GM23248 (cell line): Measurements from ENCODE around the gene CNN3. TPM values are rescaled to one million over a fixed set of nuclear protein-coding genes. Genes with fewer than 3 reads are reported as not detected.
A peak's percentile ranks its signal among the peaks of the same experiment; 100 is the strongest.

ENCODE experiments used
- DNase-seq: peaks from one replicate; pipeline ENCODE4 v3.0.0-alpha.2; 2015
- H2AFZ ChIP-seq: fragments of 200-600 bp; sonication (generic); 2 replicates; pipeline ENCODE4 v1.6.1; 2016; ENCODE audit warnings: antibody characterized with exemption
- H3F3A ChIP-seq: fragments of 200-600 bp; sonication (generic); 2 replicates; pipeline ENCODE4 v1.6.1; 2016; ENCODE audit warnings: mild to moderate bottlenecking, antibody characterized with exemption, mixed run types; ENCODE audit not compliant: insufficient read depth
- H3K27ac ChIP-seq: fragments of 200-600 bp; sonication (generic); 2 replicates; pipeline ENCODE4 v1.5.1; 2016; ENCODE audit warnings: mild to moderate bottlenecking
- H3K27me3 ChIP-seq: fragments of 200-600 bp; sonication (generic); replicated peaks from 2 replicates; pipeline ENCODE4 v1.6.1; 2016; ENCODE audit warnings: mild to moderate bottlenecking; ENCODE audit not compliant: insufficient read depth
- H3K36me3 ChIP-seq: fragments of 200-600 bp; sonication (generic); 2 replicates; pipeline ENCODE4 v1.6.1; 2016; ENCODE audit warnings: low read depth, mild to moderate bottlenecking
- H3K4me1 ChIP-seq: fragments of 200-600 bp; sonication (generic); 2 replicates; pipeline ENCODE4 v1.6.1; 2016; ENCODE audit warnings: mild to moderate bottlenecking; ENCODE audit not compliant: insufficient read depth
- H3K4me2 ChIP-seq: fragments of 200-600 bp; sonication (generic); one replicate; pipeline ENCODE4 v1.6.1; 2016; ENCODE audit warnings: mild to moderate bottlenecking; ENCODE audit not compliant: unreplicated experiment
- H3K4me3 ChIP-seq: fragments of 200-600 bp; sonication (generic); 2 replicates; pipeline ENCODE4 v1.5.1; 2016; ENCODE audit warnings: mild to moderate bottlenecking
- H3K79me2 ChIP-seq: fragments of 200-600 bp; sonication (generic); 2 replicates; pipeline ENCODE4 v1.6.1; 2016; ENCODE audit warnings: mild to moderate bottlenecking; ENCODE audit not compliant: insufficient read depth
- H3K9ac ChIP-seq: fragments of 200-600 bp; sonication (generic); 2 replicates; pipeline ENCODE4 v1.6.1; 2016; ENCODE audit warnings: mild to moderate bottlenecking
- H3K9me2 ChIP-seq: fragments of 200-600 bp; sonication (generic); 2 replicates; pipeline ENCODE4 v1.6.1; 2016; ENCODE audit warnings: mixed run types, mild to moderate bottlenecking, moderate library complexity; ENCODE audit not compliant: insufficient read depth
- H3K9me3 ChIP-seq: fragments of 200-600 bp; sonication (generic); one replicate; pipeline ENCODE4 v1.6.1; 2017; ENCODE audit warnings: low read depth
- H4K20me1 ChIP-seq: fragments of 200-600 bp; sonication (generic); 2 replicates; pipeline ENCODE4 v1.6.0; 2016; ENCODE audit not compliant: insufficient read depth
- EZH2 ChIP-seq: fragments of 200-600 bp; sonication (generic); IDR thresholded peaks from 2 replicates; pipeline ENCODE4 v1.6.1; 2018; ENCODE audit warnings: antibody characterized with exemption, mild to moderate bottlenecking; ENCODE audit not compliant: insufficient read depth, poor library complexity, severe bottlenecking
- EZH2phosphoT487 ChIP-seq: fragments of 200-600 bp; sonication (generic); IDR thresholded peaks from 2 replicates; pipeline ENCODE4 v1.6.1; 2018; ENCODE audit warnings: antibody characterized with exemption, moderate library complexity, mild to moderate bottlenecking, low read depth; ENCODE audit not compliant: insufficient read depth
- WGBS, 2 experiments: methylation state at CpG; one replicate each; pipeline ENCODE4 v1.1.6; 2015 to 2017; ENCODE audit warnings: low lambda C conversion rate in 2 of 2, low coverage in 1 of 2; ENCODE audit errors: missing lambda C conversion rate in 2 of 2; 5-methylcytosine and 5-hydroxymethylcytosine counted together
- in situ Hi-C: fragments of 300-500 bp; cut with MboI; formaldehyde crosslinking; loops from 2 replicates; pipeline ENCODE4 v1.15.0; 2020
- polyA plus RNA-seq: library from polyadenylated mRNA; unstranded; fragments of >200 nt; fragmentation: Nextera tagmentation; extraction: Ambion mirVana; gene quantifications from 2 replicates; pipeline ENCODE4 v1.2.1, GENCODE V29; 2016
- total RNA-seq: library from RNA; depleted of rRNA; stranded (reverse); fragments of >200 nt; shearing (Covaris generic); gene quantifications from 2 replicates; pipeline ENCODE4 v1.2.3, GENCODE V29; 2014

CNN3 gene
- total and polyA plus RNA-seq, 2 experiments from 2014 or later = 213 to 359 TPM

GRCh38 chr1:94928293-94928939 lies 1.5 kb upstream of the CNN3 start:
- Histone ChIP-seq H3K4me1 (peaks cover 13% of the 10 kb centered on the region), H3K4me2 (no peak overlapping the region), H4K20me1 (no peaks in the 10 kb centered on the region), H3K9me3 (no peaks in the 10 kb centered on the region), H3K4me3 (no peak overlapping the region), H3K9ac (no peak overlapping the region), H3K27me3 (no peaks in the 10 kb centered on the region), H3K27ac (no peak overlapping the region), H3K79me2 (peaks cover 29% of the 10 kb centered on the region), H3K9me2 (no peaks in the 10 kb centered on the region), H2AFZ (peak overlapping the region; percentile 80), H3K36me3 (no peaks in the 10 kb centered on the region), H3F3A (peaks cover 39% of the 10 kb centered on the region)
- in situ Hi-C loops = no loop called here
- TF ChIP-seq EZH2phosphoT487 (no peak), EZH2 (no peak)
- no peak for DNase-seq
- 47 to 50% methylated on average over 7 of the region's 7 CpGs for WGBS, 2 experiments

GRCh38 chr1:94927405-94928175 lies 680 bp upstream of the CNN3 start:
- TF ChIP-seq EZH2phosphoT487 (no peak), EZH2 (no peak)
- H3K9me3 ChIP-seq = no peaks in the 10 kb centered on the region
- H3F3A ChIP-seq = peaks cover 46% of the 10 kb centered on the region
- 12 to 14% methylated on average over 33 to 40 of the region's 40 CpGs for WGBS, 2 experiments
- in situ Hi-C loops = no loop called here
- H3K27me3 ChIP-seq = no peaks in the 10 kb centered on the region
- H2AFZ ChIP-seq = peak overlapping the region; percentile 80
- peaks cover 21% of the 10 kb centered on the region for H3K4me1 ChIP-seq
- H3K4me2 ChIP-seq = peak overlapping the region; percentile 58
- peak overlapping the region; percentile 89 for H3K9ac ChIP-seq
- no peaks in the 10 kb centered on the region for H4K20me1 ChIP-seq
- H3K79me2 ChIP-seq = peaks cover 37% of the 10 kb centered on the region
- H3K4me3 ChIP-seq = peak overlapping the region; percentile 95
- no peaks in the 10 kb centered on the region for H3K36me3 ChIP-seq
- DNase-seq = peak; percentile 61
- peak overlapping the region; percentile 35 for H3K27ac ChIP-seq
- H3K9me2 ChIP-seq = no peaks in the 10 kb centered on the region

GRCh38 chr1:94926126-94926914 lies 590 bp downstream of the CNN3 start:
- no peak for TF ChIP-seq EZH2phosphoT487
- TF ChIP-seq EZH2 = no peak
- H3K79me2 ChIP-seq = peaks cover 50% of the 10 kb centered on the region
- WGBS, 2 experiments = 1 to 2% methylated on average over 48 to 59 of the region's 78 CpGs
- peaks cover 34% of the 10 kb centered on the region for H3K4me1 ChIP-seq
- H3K4me3 ChIP-seq = peak overlapping the region; percentile 95
- peak; percentile 80 for DNase-seq
- H2AFZ ChIP-seq = peak overlapping the region; percentile 80
- H4K20me1 ChIP-seq = no peaks in the 10 kb centered on the region
- H3K27me3 ChIP-seq = no peaks in the 10 kb centered on the region
- no peaks in the 10 kb centered on the region for H3K9me2 ChIP-seq
- H3K27ac ChIP-seq = peak overlapping the region; percentile 82
- H3K36me3 ChIP-seq = no peaks in the 10 kb centered on the region
- H3K9me3 ChIP-seq = no peaks in the 10 kb centered on the region
- peak overlapping the region; percentile 89 for H3K9ac ChIP-seq
- peak overlapping the region; percentile 90 for H3K4me2 ChIP-seq
- peaks cover 56% of the 10 kb centered on the region for H3F3A ChIP-seq
- in situ Hi-C loops = no loop called here

- Histone ChIP-seq H4K20me1 (no peaks in the 10 kb centered on the region), H3K9me2 (no peaks in the 10 kb centered on the region), H3F3A (peaks cover 58% of the 10 kb centered on the region), H3K27ac (peak overlapping the region; percentile 82), H3K4me3 (peak overlapping the region; percentile 95), H3K79me2 (peaks cover 56% of the 10 kb centered on the region), H3K27me3 (no peaks in the 10 kb centered on the region), H3K4me1 (peaks cover 38% of the 10 kb centered on the region), H2AFZ (peak overlapping the region; percentile 80), H3K36me3 (no peaks in the 10 kb centered on the region), H3K9me3 (no peaks in the 10 kb centered on the region), H3K4me2 (peak overlapping the region; percentile 90), H3K9ac (peak overlapping the region; percentile 89)
- peak; percentile 86 for DNase-seq
- in situ Hi-C loops = no loop called here
- no peak for TF ChIP-seq EZH2phosphoT487
- no peak for TF ChIP-seq EZH2
- WGBS, 2 experiments = 0 to 3% methylated on average over 23 of the region's 23 CpGs
Observed at GRCh38 chr1:94925561-94926125, 1.3 kb downstream of the CNN3 start.
